ENCODE measurements around the gene PHACTR3.

Gene PHACTR3

DNA sequence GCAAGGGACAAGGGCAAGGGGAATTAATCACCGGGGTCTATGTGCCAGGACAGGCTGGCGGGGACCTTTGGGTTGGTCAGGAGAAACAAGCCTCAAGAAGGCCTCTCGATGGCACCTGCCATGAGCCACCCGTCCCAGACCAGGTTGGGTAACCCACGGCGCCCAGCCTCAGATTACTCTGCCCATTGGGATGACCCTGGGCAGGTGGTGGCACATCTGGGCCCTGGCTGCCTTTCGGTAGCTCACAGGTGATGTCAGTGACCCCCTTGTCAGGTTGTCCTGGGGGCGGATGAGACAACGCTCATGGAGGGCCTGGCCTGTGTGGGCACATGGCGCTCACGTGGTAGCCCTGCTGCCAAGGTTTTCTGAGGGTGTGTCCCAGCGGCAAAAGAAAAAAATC, 176.9 kb downstream of the PHACTR3 start:
- Histone ChIP-seq H3K27ac (ENCODE audit: insufficient read depth, low read depth, low read length, poor library complexity, severe bottlenecking) (no peak overlapping the region), H3K36me3 (ENCODE audit: control insufficient read depth, insufficient read depth, low read length) (no peaks in the 10 kb centered on the region), H3K4me1 (ENCODE audit: control insufficient read depth, insufficient read depth, low read length) (no peaks in the 10 kb centered on the region), H3K27me3 (ENCODE audit: control insufficient read depth, insufficient read depth, low read length, poor library complexity, severe bottlenecking) (no peaks in the 10 kb centered on the region), H3K9me3 (ENCODE audit: control insufficient read depth, low read length) (no peaks in the 10 kb centered on the region), H3K4me3 (ENCODE audit: insufficient read depth, low read depth, low read length) (no peak overlapping the region)
- WGBS, 2 experiments: 92 to 94% methylated on average over 10 to 11 of the region's 12 CpGs

GRCh38 chr20:59782986-59783640, 178.8 kb downstream of the PHACTR3 start:
- no peak overlapping the region for H3K4me3 ChIP-seq (ENCODE audit: insufficient read depth, low read depth, low read length)
- no peaks in the 10 kb centered on the region for H3K27me3 ChIP-seq (ENCODE audit: control insufficient read depth, insufficient read depth, low read length, poor library complexity, severe bottlenecking)
- H3K27ac ChIP-seq (ENCODE audit: insufficient read depth, low read depth, low read length, poor library complexity, severe bottlenecking): no peak overlapping the region
- H3K36me3 ChIP-seq (ENCODE audit: control insufficient read depth, insufficient read depth, low read length): no peaks in the 10 kb centered on the region
- no peaks in the 10 kb centered on the region for H3K4me1 ChIP-seq (ENCODE audit: control insufficient read depth, insufficient read depth, low read length)
- 20 to 25% methylated on average over 14 of the region's 14 CpGs for WGBS, 2 experiments
- no peaks in the 10 kb centered on the region for H3K9me3 ChIP-seq (ENCODE audit: control insufficient read depth, low read length)

- Histone ChIP-seq H3K9me3 (ENCODE audit: control insufficient read depth, low read length) (no peaks in the 10 kb centered on the region), H3K27me3 (ENCODE audit: control insufficient read depth, insufficient read depth, low read length, poor library complexity, severe bottlenecking) (no peaks in the 10 kb centered on the region), H3K36me3 (ENCODE audit: control insufficient read depth, insufficient read depth, low read length) (no peaks in the 10 kb centered on the region), H3K4me1 (ENCODE audit: control insufficient read depth, insufficient read depth, low read length) (no peaks in the 10 kb centered on the region), H3K27ac (ENCODE audit: insufficient read depth, low read depth, low read length, poor library complexity, severe bottlenecking) (no peak overlapping the region), H3K4me3 (ENCODE audit: insufficient read depth, low read depth, low read length) (no peak overlapping the region)
- WGBS, 2 experiments: 90 to 91% methylated on average over 6 of the region's 6 CpGs
Measured at GRCh38 chr20:59783641-59784010, 179.3 kb downstream of the PHACTR3 start.

- Histone ChIP-seq H3K27ac (ENCODE audit: insufficient read depth, low read depth, low read length, poor library complexity, severe bottlenecking) (no peak overlapping the region), H3K4me3 (ENCODE audit: insufficient read depth, low read depth, low read length) (no peak overlapping the region), H3K36me3 (ENCODE audit: control insufficient read depth, insufficient read depth, low read length) (no peaks in the 10 kb centered on the region), H3K27me3 (ENCODE audit: control insufficient read depth, insufficient read depth, low read length, poor library complexity, severe bottlenecking) (no peaks in the 10 kb centered on the region), H3K4me1 (ENCODE audit: control insufficient read depth, insufficient read depth, low read length) (no peaks in the 10 kb centered on the region), H3K9me3 (ENCODE audit: control insufficient read depth, low read length) (no peaks in the 10 kb centered on the region)
- WGBS, 2 experiments: 91% methylated on average over 5 of the region's 5 CpGs
Measured at GRCh38 chr20:59784365-59784764, 180.0 kb downstream of the PHACTR3 start.

GRCh38 chr20:59784791-59785668, 180.7 kb downstream of the PHACTR3 start:
- 70 to 71% methylated on average over 16 of the region's 16 CpGs for WGBS, 2 experiments
- Histone ChIP-seq H3K4me1 (ENCODE audit: control insufficient read depth, insufficient read depth, low read length) (no peaks in the 10 kb centered on the region), H3K36me3 (ENCODE audit: control insufficient read depth, insufficient read depth, low read length) (no peaks in the 10 kb centered on the region), H3K27me3 (ENCODE audit: control insufficient read depth, insufficient read depth, low read length, poor library complexity, severe bottlenecking) (no peaks in the 10 kb centered on the region), H3K9me3 (ENCODE audit: control insufficient read depth, low read length) (no peaks in the 10 kb centered on the region), H3K27ac (ENCODE audit: insufficient read depth, low read depth, low read length, poor library complexity, severe bottlenecking) (no peak overlapping the region), H3K4me3 (ENCODE audit: insufficient read depth, low read depth, low read length) (no peak overlapping the region)

GRCh38 chr20:59785669-59785959, 181.3 kb downstream of the PHACTR3 start:
- H3K36me3 ChIP-seq (ENCODE audit: control insufficient read depth, insufficient read depth, low read length): no peaks in the 10 kb centered on the region
- peaks cover 3% of the 10 kb centered on the region for H3K27me3 ChIP-seq (ENCODE audit: control insufficient read depth, insufficient read depth, low read length, poor library complexity, severe bottlenecking)
- 52 to 53% methylated on average over 6 of the region's 6 CpGs for WGBS, 2 experiments
- no peaks in the 10 kb centered on the region for H3K9me3 ChIP-seq (ENCODE audit: control insufficient read depth, low read length)
- no peak overlapping the region for H3K4me3 ChIP-seq (ENCODE audit: insufficient read depth, low read depth, low read length)
- no peaks in the 10 kb centered on the region for H3K4me1 ChIP-seq (ENCODE audit: control insufficient read depth, insufficient read depth, low read length)
- H3K27ac ChIP-seq (ENCODE audit: insufficient read depth, low read depth, low read length, poor library complexity, severe bottlenecking): no peak overlapping the region

GRCh38 chr20:59785986-59786795, 181.9 kb downstream of the PHACTR3 start:
- WGBS, 2 experiments: 84 to 86% methylated on average over 10 of the region's 10 CpGs
- peaks cover 3% of the 10 kb centered on the region for H3K27me3 ChIP-seq (ENCODE audit: control insufficient read depth, insufficient read depth, low read length, poor library complexity, severe bottlenecking)
- no peak overlapping the region for H3K27ac ChIP-seq (ENCODE audit: insufficient read depth, low read depth, low read length, poor library complexity, severe bottlenecking)
- no peaks in the 10 kb centered on the region for H3K9me3 ChIP-seq (ENCODE audit: control insufficient read depth, low read length)
- no peaks in the 10 kb centered on the region for H3K4me1 ChIP-seq (ENCODE audit: control insufficient read depth, insufficient read depth, low read length)
- H3K4me3 ChIP-seq (ENCODE audit: insufficient read depth, low read depth, low read length): no peak overlapping the region
- H3K36me3 ChIP-seq (ENCODE audit: control insufficient read depth, insufficient read depth, low read length): no peaks in the 10 kb centered on the region

DNA sequence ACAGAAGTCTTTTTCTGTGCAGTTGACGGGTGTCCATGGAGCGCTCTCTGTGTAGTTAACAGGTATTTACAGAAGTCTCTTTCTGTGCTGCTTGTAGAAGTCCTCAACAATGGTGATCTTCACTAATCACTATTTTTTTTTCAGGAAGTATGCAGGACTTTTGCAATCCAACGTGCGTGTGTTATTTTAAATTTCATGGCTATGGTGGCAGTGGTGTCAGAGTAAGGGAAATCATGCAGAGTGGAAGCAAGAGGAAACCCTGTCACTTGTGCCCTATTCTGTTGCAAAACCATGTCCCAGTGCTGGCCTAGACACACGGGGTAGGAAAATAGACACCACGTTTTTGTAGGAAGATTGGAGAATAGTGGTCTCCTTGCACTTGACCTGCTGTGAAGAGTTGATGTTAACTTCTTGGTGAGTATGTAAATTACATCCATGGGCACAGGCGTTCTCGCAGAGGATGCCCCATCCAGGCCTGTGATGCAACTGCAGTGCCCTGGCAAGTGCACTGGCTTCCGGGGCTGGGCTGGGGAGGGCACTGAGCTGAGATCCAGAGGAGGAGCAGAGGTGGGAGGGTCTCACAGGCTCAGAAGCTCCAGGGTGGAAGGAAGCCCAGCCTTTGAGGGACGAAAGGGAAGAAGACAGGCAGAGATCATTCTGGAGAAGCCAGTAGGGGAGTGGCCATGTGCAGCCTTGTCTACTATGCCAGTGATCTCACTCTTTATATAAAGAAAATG, 182.6 kb downstream of the PHACTR3 start:
- Histone ChIP-seq H3K27me3 (ENCODE audit: control insufficient read depth, insufficient read depth, low read length, poor library complexity, severe bottlenecking) (peaks cover 3% of the 10 kb centered on the region), H3K4me3 (ENCODE audit: insufficient read depth, low read depth, low read length) (no peak overlapping the region)
- WGBS, 2 experiments: 74 to 78% methylated on average over 10 of the region's 10 CpGs

GRCh38 chr20:59787538-59787890, 183.2 kb downstream of the PHACTR3 start:
- Histone ChIP-seq H3K9me3 (ENCODE audit: control insufficient read depth, low read length) (no peaks in the 10 kb centered on the region), H3K4me1 (ENCODE audit: control insufficient read depth, insufficient read depth, low read length) (no peaks in the 10 kb centered on the region), H3K36me3 (ENCODE audit: control insufficient read depth, insufficient read depth, low read length) (no peaks in the 10 kb centered on the region), H3K4me3 (ENCODE audit: insufficient read depth, low read depth, low read length) (no peak overlapping the region), H3K27ac (ENCODE audit: insufficient read depth, low read depth, low read length, poor library complexity, severe bottlenecking) (no peak overlapping the region), H3K27me3 (ENCODE audit: control insufficient read depth, insufficient read depth, low read length, poor library complexity, severe bottlenecking) (peaks cover 3% of the 10 kb centered on the region)
- WGBS, 2 experiments: 50 to 51% methylated on average over 2 of the region's 2 CpGs

More for the DNA sequence above, 182.6 kb downstream of the PHACTR3 start:
- no peak overlapping the region for H3K27ac ChIP-seq (ENCODE audit: insufficient read depth, low read depth, low read length, poor library complexity, severe bottlenecking)
- no peaks in the 10 kb centered on the region for H3K36me3 ChIP-seq (ENCODE audit: control insufficient read depth, insufficient read depth, low read length)
- no peaks in the 10 kb centered on the region for H3K9me3 ChIP-seq (ENCODE audit: control insufficient read depth, low read length)
- H3K4me1 ChIP-seq (ENCODE audit: control insufficient read depth, insufficient read depth, low read length): no peaks in the 10 kb centered on the region

Measured in ectodermal cell (in vitro differentiated cells).